Activated CD8-positive, alpha-beta memory T cell treated with anti-CD3 and anti-CD28 coated beads, Interleukin-2, amount 50 U/mL, for 48 hours (primary cell): ENCODE results near the gene CEP85L.
"Not testable (repeated sequence)": the region's sequence is repeated elsewhere in the genome, so short reads cannot be mapped to it uniquely, and the experiment has no call there.

Experiments used
- DNase-seq: peaks from one replicate; pipeline ENCODE4 v3.0.0-alpha.2; 2020

The CEP85L gene

DNA sequence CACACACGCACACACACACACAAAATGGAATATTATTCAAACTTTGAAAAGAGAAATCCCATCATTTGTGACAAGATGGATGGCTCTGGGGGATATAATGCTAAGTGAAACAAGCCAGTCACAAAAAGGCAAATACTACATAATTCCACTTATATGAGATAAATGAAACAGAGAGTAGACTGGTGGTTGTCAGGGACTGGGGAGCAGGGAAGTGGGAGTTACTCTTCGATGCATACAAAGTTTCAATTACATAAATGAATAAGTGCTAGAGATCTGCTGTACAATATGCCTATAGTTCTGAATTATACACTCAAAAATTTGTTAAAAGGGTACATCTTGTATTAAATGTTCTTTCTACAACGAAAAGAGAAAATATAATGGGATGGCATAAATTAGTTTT, 161.4 kb downstream of the CEP85L start:
- DNase-seq: no peak

GRCh38 chr6:118488631-118489030, 162.8 kb downstream of the CEP85L start:
- DNase-seq: no peak

DNA sequence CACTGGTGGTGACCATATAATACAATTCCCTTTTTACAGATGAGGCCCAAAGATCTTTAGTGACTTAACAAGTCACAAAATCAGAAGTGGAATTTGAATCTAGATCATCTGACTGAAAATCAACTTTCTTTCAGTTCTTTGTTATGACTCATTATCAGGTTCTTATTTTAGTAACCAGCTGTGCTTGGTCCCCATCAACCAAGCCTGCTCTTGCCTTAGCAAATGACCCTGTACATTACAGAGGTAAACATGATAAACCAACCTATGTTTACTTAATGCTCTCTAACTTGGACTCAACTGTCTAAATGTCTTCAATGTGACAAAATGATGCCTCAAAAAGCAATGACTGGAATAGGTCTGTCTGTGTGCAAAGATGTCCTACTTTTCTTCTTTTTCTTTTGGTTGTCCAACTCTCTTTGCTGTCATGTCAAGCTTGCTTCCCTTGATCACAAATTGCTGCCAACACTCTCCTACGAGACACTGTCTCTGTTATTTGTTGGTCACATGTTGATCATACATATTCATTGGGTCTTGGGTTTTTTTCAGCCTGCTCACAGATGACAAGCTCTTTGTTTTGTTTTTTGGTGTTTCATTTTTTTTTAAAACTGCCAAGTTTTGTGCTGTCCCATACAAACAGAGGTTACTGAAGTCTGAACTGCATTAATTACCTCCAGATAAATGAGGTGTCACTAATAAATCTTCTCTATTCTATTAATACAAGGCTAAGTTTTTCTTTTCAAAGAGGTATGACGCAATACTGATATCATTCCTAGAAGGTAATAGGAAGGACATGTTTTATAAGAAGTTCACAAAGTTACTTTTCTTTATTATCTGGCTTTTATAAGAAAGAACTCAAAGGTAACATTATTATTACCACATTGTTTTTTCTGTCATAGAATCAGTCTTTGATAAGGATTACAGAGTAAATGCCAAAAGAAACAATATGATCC, 165.5 kb downstream of the CEP85L start:
- DNase-seq: no peak

DNA sequence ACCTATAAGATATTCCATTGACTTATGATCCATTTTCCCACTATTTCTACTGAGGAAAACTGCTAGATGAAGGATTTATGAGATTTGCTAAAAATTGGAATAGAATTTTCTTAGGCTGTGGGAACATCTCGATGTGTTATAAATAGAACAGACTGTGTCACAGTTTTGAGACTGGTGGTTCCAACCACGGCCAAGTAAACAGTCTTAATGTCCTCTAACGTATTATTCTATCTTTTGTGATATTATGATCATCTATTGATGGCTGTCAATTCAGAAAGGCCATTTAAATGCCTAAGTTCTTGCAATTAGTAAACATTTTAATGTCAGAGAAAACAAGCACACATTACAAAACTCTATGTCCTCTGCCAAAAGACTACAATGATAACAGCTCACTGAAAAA, 174.8 kb downstream of the CEP85L start:
- no peak for DNase-seq

- no peak for DNase-seq
These were observed 178.1 kb downstream of the CEP85L start for GRCh38 chr6:118473266-118473665.

DNA sequence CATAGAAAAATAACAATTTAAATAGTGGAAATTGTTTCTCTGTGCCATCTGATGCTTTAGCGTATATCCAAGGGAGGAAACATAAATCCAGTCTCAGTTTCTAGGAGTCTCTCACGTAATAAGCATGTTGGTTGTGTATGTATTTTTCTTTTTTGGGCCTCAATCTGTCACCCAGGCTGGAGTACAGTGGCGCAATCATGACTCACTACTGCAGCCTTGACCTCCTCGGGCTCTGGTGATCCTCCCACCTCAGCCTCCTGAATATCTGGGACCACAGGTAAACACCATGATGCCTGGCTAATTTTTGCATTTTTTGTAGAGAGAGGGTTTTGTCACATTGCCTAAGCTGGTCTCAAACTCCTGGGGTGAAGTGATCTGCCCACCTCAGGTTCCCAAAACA, 181.9 kb downstream of the CEP85L start:
- no peak for DNase-seq

- no peak for DNase-seq
These were observed 182.5 kb downstream of the CEP85L start for GRCh38 chr6:118468682-118469465.

- no peak for DNase-seq
These were observed 184.2 kb downstream of the CEP85L start for GRCh38 chr6:118467181-118467580.

GRCh38 chr6:118464620-118465019, 186.8 kb downstream of the CEP85L start:
- no peak for DNase-seq

DNA sequence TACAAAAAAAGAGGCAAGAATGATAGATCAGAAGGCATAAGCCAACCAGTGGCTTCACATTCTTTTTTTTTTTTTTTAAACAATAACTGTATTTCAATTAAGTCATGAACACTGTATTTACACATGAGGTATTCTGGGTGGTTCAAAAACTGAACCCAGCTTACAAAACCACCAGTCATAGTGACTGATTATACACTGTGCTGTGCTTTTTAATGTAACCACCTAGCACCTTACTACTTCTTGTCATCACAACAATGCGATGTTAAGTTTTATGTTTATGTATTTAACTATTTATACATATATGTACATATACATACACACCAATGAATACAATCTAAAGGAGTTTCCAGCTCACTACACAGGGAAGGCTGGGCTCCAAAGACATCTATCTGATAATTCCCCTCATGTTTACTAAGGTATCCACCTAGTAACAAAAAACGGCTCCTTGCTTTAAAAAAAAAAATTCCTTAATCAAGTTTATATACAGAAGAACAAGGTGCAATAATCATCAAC, 190.4 kb downstream of the CEP85L start:
- DNase-seq: no peak

GRCh38 chr6:118456982-118457381, 194.4 kb downstream of the CEP85L start:
- DNase-seq: no peak

GRCh38 chr6:118451839-118452238, 199.6 kb downstream of the CEP85L start:
- no peak for DNase-seq

GRCh38 chr6:118444796-118445195, 206.6 kb downstream of the CEP85L start:
- no peak for DNase-seq

DNA sequence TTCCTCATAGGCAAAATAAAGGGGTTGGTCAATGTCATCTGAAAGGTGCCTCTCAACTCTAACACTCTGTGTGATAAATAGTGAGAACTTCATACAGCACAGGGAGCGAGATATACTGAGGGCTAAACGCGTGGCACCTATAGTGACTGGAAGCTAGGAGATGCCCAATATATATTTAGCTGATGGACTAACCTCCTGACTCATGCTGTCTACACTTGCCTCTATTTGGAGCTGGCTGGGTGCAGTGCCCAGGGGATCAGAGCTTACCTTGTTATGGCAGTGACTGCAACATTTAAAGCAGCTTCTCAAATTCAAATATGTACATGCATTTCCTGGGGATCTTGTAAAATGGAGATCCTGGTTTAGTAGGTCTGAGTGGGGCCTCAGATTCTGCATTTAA, 214.9 kb downstream of the CEP85L start:
- no peak for DNase-seq

GRCh38 chr6:118434147-118434546, 217.2 kb downstream of the CEP85L start:
- DNase-seq: not testable (repeated sequence)

GRCh38 chr6:118421312-118421711, 230.1 kb downstream of the CEP85L start:
- DNase-seq: not testable (repeated sequence)

DNA sequence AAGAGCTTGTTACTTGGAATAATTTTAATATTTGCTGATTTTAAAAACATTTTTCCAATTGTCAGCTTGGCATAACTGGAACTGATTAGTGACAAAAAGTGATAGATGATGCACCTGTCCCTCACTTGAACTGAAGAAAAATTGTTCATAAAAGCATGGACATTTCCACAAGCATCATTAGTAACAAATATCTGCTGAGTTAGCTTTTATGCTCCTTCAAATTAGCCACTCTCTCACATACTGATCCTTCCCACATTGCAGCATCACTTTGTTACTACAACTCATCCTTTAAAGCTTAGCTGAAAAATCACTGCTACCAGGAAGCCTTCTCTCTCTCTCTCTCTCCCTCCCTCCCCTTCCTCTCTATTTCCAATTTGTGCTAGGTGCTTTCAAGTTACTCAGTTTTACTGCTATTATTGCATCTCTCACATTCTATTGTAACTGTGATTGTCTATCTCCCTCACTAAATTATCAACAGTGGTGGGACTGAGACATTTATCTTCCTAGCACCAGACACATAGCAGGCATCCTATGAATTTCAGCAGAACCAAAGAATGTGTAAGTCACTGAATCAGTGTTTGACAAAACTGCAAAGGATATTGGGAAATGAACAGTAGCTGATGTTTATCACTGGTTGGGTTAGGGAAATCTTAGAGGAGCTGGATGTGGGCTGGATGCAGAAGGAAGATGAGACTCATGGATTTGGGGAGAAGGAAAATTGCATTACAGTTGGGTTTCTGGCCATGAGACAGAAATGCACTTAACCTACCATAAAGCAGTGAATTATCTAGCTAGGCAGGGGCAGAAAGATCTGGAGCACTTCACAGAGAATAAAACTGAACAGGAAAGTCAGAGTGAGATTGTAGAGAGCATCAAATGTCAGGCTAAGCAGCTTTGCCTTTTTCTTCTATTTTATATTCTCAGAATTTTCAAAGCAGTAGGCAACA, 231.7 kb downstream of the CEP85L start:
- no peak for DNase-seq
